NB4 (cell line): ENCODE data around the gene ARHGAP24.

Experiments
- POLR2A ChIP-seq: IDR thresholded peaks from 2 replicates; pipeline ENCODE4 v1.6.1; 2011; ENCODE audit warnings: mild to moderate bottlenecking; ENCODE audit not compliant: insufficient read length; ENCODE audit errors: extremely low read depth
- TF ChIP-seq, protein P1 (sequence below): IDR thresholded peaks from 2 replicates; pipeline ENCODE4 v1.6.1; 2011; ENCODE audit warnings: low read depth, low read length
- TF ChIP-seq, protein P2 (sequence below): IDR thresholded peaks from one replicate; pipeline ENCODE4 v1.5.1; 2012; ENCODE audit warnings: low read depth, low read length

GRCh38 chr4:85565761-85566480 is 91.0 kb downstream of the ARHGAP24 start:
- TF ChIP-seq, protein P1, sequence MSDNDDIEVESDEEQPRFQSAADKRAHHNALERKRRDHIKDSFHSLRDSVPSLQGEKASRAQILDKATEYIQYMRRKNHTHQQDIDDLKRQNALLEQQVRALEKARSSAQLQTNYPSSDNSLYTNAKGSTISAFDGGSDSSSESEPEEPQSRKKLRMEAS: no peak
- TF ChIP-seq, protein P2, sequence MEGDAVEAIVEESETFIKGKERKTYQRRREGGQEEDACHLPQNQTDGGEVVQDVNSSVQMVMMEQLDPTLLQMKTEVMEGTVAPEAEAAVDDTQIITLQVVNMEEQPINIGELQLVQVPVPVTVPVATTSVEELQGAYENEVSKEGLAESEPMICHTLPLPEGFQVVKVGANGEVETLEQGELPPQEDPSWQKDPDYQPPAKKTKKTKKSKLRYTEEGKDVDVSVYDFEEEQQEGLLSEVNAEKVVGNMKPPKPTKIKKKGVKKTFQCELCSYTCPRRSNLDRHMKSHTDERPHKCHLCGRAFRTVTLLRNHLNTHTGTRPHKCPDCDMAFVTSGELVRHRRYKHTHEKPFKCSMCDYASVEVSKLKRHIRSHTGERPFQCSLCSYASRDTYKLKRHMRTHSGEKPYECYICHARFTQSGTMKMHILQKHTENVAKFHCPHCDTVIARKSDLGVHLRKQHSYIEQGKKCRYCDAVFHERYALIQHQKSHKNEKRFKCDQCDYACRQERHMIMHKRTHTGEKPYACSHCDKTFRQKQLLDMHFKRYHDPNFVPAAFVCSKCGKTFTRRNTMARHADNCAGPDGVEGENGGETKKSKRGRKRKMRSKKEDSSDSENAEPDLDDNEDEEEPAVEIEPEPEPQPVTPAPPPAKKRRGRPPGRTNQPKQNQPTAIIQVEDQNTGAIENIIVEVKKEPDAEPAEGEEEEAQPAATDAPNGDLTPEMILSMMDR: no peak
- no peak for TF ChIP-seq POLR2A
